Transverse colon (tissue), 3 donors: Measurements from ENCODE around the gene PCDHGB5.

ENCODE experiments used
- POLR2A ChIP-seq: fragments of 450-650 bp; IDR thresholded peaks from one replicate; pipeline ENCODE4 v1.6.1; 2016; ENCODE audit warnings: antibody characterized with exemption, mild to moderate bottlenecking, moderate library complexity
- TF ChIP-seq, protein P1 (sequence below), 5 experiments: fragments of 200-600 bp in 3 of 5; fragments of 450-650 bp in 2 of 5; sonication (generic) in 3 of 5; IDR thresholded peaks; 1 replicate in 2 of 5; 2 replicates in 3 of 5; pipeline ENCODE4 v1.5.1; 2016 to 2017; ENCODE audit warnings: antibody characterized with exemption in 5 of 5, inconsistent platforms in 3 of 5, mild to moderate bottlenecking in 2 of 5, moderate library complexity in 1 of 5

DNA sequence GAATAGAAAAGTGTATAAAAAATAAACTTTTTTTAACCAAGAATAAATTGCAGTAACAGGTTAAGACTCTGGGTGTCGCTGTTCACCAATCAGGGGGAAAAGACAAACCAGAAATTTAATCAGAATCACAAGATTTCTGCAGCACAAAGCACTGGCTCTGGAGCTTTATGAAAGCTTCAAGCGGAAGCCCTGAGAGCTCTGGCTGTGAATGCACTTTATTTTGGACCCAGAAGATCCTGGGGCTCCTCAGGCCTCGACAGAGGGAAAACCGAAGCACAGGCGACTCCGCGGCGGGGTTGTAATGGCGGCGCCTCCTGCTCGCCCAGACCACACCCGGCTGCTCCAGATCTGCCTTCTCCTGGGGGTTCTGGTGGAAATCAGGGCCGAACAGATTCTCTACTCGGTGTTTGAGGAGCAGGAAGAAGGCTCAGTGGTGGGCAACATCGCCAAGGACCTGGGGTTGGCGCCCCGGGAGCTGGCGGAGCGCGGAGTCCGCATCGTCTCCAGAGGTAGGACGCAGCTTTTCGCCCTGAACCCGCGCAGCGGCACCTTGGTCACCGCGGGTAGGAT lies 42.8 kb upstream of the PCDHGB5 start, which contains the start of gene PCDHGA4:
- TF ChIP-seq, protein P1, sequence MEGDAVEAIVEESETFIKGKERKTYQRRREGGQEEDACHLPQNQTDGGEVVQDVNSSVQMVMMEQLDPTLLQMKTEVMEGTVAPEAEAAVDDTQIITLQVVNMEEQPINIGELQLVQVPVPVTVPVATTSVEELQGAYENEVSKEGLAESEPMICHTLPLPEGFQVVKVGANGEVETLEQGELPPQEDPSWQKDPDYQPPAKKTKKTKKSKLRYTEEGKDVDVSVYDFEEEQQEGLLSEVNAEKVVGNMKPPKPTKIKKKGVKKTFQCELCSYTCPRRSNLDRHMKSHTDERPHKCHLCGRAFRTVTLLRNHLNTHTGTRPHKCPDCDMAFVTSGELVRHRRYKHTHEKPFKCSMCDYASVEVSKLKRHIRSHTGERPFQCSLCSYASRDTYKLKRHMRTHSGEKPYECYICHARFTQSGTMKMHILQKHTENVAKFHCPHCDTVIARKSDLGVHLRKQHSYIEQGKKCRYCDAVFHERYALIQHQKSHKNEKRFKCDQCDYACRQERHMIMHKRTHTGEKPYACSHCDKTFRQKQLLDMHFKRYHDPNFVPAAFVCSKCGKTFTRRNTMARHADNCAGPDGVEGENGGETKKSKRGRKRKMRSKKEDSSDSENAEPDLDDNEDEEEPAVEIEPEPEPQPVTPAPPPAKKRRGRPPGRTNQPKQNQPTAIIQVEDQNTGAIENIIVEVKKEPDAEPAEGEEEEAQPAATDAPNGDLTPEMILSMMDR (IDR thresholded peaks at IDR 0.05): peak in 3 of 5 experiments; percentile 16 to 27 (median 23)
- no peak for TF ChIP-seq POLR2A
